ENCODE data around the gene GOLT1A.
A peak's percentile ranks its signal among the peaks of the same experiment; 100 is the strongest.

GRCh38 chr1:204198348-204199340 lies 15.1 kb downstream of the GOLT1A start:
- TF ChIP-seq EZH2 (IDR thresholded peaks at IDR 0.05; ENCODE audit: borderline replicate concordance, low read depth, low read length, poor library complexity, severe bottlenecking) (no peak), CTCF (conservative IDR thresholded peaks at IDR 0.05; ENCODE audit: low read depth, low read length) (0 out of 2 replicates have a peak, but pooled peaks have one; percentile 17)
